Sigmoid colon (tissue), 7 donors: Measurements from ENCODE around the gene GMDS. TPM values are rescaled to one million over a fixed set of nuclear protein-coding genes. Genes with fewer than 3 reads are reported as not detected.

Experiments used
- DNase-seq: peaks from one replicate; pipeline ENCODE4 v3.0.0-alpha.2; 2019
- H3K27ac ChIP-seq, 4 donors: fragments of 200-600 bp; sonication (generic); one replicate each; pipeline ENCODE4 v1.5.1; 2016 to 2019; ENCODE audit warnings: mild to moderate bottlenecking in 1 of 4
- H3K27me3 ChIP-seq, 3 donors: fragments of 200-600 bp; sonication (generic); one replicate each; pipeline ENCODE4 v1.5.1; 2019; ENCODE audit warnings: mild to moderate bottlenecking in 1 of 3
- H3K36me3 ChIP-seq, 4 donors: fragments of 200-600 bp; sonication (generic); one replicate each; pipeline ENCODE4 v1.5.1; 2016 to 2019
- H3K4me1 ChIP-seq, 4 donors: fragments of 200-600 bp; sonication (generic); one replicate each; pipeline ENCODE4 v1.5.1; 2017 to 2019
- H3K4me3 ChIP-seq, 4 donors: fragments of 200-600 bp; sonication (generic); one replicate each; pipeline ENCODE4 v1.5.1; 2017 to 2019; ENCODE audit warnings: mild to moderate bottlenecking in 2 of 4, moderate library complexity in 1 of 4
- H3K9me3 ChIP-seq, 4 donors: fragments of 200-600 bp in 3 of 4; sonication (generic) in 3 of 4; one replicate each; pipeline versions ENCODE4 v1.5.1 to v1.6.1; 2013 to 2019
- CTCF ChIP-seq, 4 experiments: fragments of 450-650 bp in 3 of 4; fragments of 200-600 bp in 1 of 4; IDR thresholded peaks; one replicate each; pipeline ENCODE4 v1.5.1; 2016 to 2019; ENCODE audit warnings: antibody characterized with exemption in 4 of 4, mild to moderate bottlenecking in 3 of 4, moderate library complexity in 2 of 4
- EP300 ChIP-seq, 4 donors: sonication (generic); formaldehyde crosslinking; IDR thresholded peaks; one replicate each; pipeline ENCODE4 v1.6.1; 2017; ENCODE audit warnings: antibody characterized with exemption in 4 of 4
- POLR2A ChIP-seq, 2 donors: fragments of 450-650 bp; IDR thresholded peaks; one replicate each; pipeline ENCODE4 v1.6.1; 2016; ENCODE audit warnings: antibody characterized with exemption in 2 of 2, mild to moderate bottlenecking in 2 of 2, moderate library complexity in 2 of 2
- POLR2AphosphoS5 ChIP-seq, 4 donors: sonication (generic); formaldehyde crosslinking; IDR thresholded peaks; one replicate each; pipeline ENCODE4 v1.6.1; 2017; ENCODE audit warnings: antibody characterized with exemption in 4 of 4
- WGBS, 2 donors: extraction: QIAGEN DNeasy Blood & Tissue Kit; methylation state at CpG; one replicate each; pipeline ENCODE4 v1.1.7; 2013; 5-methylcytosine and 5-hydroxymethylcytosine counted together
- intact Hi-C: fragments of 100-400 bp; cut with DNase I; formaldehyde crosslinking; loops from one replicate; pipeline ENCODE4 v1.15.1; 2023
- polyA plus RNA-seq, 3 donors: library from polyadenylated mRNA; stranded (reverse); fragments of 200-250 nt; gene quantifications; one replicate each; pipeline ENCODE4 v1.2.3, GENCODE V29; 2013
- total RNA-seq, 4 donors: library from RNA; depleted of rRNA; stranded (reverse); fragments of >200 nt; gene quantifications; one replicate each; pipeline ENCODE4 v1.1.0, GENCODE V29; 2016
- donor health status: healthy with polysubstance abuse.
- donor health status: Bipolar disorder and iron deficiency.
- donor health status: healthy.

The GMDS gene
- total and polyA plus RNA-seq, 7 donors: 3.1 to 173 (median 9.4) TPM

DNA sequence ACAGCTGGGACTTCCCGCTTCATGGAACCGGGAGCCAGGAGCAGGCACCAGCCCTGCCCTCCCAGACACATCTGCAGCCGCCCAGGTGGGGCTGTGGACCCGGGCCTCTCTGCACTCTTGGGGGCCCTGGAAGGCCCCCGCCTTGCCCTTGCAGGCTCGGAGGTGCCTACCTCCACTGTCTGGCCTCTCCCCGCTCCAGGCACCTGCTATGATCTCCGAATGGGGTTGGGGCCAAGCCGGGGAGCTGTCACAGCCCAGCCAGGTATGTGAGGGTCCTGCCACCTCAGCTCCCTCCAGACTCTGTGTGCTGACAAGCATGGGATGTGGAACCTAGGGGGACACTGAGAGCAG lies 54.0 kb downstream of the GMDS start:
- TF ChIP-seq CTCF (IDR thresholded peaks at IDR 0.05) (no peak), POLR2A (IDR thresholded peaks at IDR 0.05) (no peak), POLR2AphosphoS5 (IDR thresholded peaks at IDR 0.05) (no peak), EP300 (IDR thresholded peaks at IDR 0.05) (no peak)
- Histone ChIP-seq H3K36me3 (no peaks in the 10 kb centered on the region), H3K27ac (no peak overlapping the region), H3K27me3 (no peaks in the 10 kb centered on the region), H3K4me3 (no peak overlapping the region), H3K9me3 (no peaks in the 10 kb centered on the region), H3K4me1 (no peaks in the 10 kb centered on the region)
- 96% methylated on average over 9 of the region's 9 CpGs for WGBS, 2 donors
- DNase-seq: no peak
- intact Hi-C loops: no loop called here

DNA sequence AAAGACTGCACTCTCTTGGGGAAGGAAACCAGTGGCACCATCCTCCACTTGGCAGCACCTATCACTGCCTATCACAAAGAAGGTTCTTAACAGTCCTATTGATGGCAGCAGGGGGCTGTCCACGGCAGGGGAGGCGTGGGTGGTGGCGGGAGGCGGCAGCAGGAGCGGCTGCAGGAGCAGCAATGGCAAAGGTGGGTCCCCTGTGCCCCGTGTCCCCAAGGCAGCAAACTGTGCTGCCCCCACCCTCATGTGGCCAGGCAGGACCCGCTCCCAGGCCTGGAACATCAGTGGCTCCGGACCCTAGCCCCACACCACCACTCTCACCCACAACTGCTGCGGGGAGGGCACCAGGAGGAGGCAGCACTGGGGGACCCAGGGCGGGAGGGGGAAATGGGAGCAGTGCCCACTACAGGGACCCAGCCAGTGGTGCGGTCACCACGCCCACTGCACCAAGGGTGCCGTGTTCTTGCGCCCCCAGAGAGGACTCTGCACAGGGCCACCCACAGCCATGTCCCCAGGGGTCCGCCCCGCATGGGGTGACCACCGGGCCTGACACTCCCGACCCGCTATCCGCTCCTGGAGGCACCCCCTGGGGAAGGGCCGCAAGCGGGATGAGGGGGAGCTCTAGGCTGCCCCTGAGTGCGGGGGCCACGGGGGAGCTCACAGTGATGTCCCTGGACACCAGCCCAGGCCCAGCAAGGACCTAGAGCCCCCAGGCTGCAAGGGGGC lies 54.6 kb downstream of the GMDS start:
- no peaks in the 10 kb centered on the region for H3K27me3 ChIP-seq
- H3K4me3 ChIP-seq: no peak overlapping the region
- DNase-seq: no peak
- H3K9me3 ChIP-seq: no peaks in the 10 kb centered on the region
- WGBS, 2 donors: 97 to 98% methylated on average over 24 of the region's 24 CpGs
- H3K36me3 ChIP-seq: no peaks in the 10 kb centered on the region
- no peaks in the 10 kb centered on the region for H3K4me1 ChIP-seq
- intact Hi-C loops: no loop called here
- no peak overlapping the region for H3K27ac ChIP-seq
- no peak for TF ChIP-seq EP300 (IDR thresholded peaks at IDR 0.05)
- TF ChIP-seq CTCF (IDR thresholded peaks at IDR 0.05): no peak
- TF ChIP-seq POLR2A (IDR thresholded peaks at IDR 0.05): no peak
- no peak for TF ChIP-seq POLR2AphosphoS5 (IDR thresholded peaks at IDR 0.05)

DNA sequence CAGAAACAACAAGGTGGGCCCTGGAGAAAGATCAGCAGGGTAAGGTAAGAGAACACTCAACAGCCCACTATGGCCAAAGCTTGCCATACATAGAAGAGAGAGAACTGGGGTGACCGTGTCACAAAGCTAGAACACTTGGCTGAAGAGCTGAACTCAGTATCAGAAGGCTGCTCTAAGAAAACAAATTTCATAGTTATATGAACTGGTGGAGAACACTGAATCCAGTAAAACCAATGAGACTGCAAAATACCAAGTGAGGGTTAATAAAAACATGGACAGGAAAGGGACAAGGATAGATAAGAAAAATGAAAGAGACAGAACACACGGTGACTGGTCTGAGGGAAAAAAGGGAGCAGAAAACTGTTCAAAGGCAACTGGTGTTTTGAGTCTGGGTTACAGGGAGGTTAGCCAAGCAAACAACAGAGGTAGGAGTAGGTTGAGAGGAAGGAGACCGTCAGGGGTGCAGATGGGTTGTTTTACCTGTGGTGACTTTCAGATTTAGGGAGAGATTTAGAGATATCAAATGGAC lies 56.5 kb downstream of the GMDS start:
- Histone ChIP-seq H3K27me3 (no peaks in the 10 kb centered on the region), H3K4me3 (no peak overlapping the region), H3K9me3 (no peaks in the 10 kb centered on the region), H3K27ac (no peak overlapping the region), H3K4me1 (no peaks in the 10 kb centered on the region), H3K36me3 (no peaks in the 10 kb centered on the region)
- no peak for DNase-seq
- intact Hi-C loops: no loop called here
- TF ChIP-seq POLR2AphosphoS5 (IDR thresholded peaks at IDR 0.05) (no peak), POLR2A (IDR thresholded peaks at IDR 0.05) (no peak), CTCF (IDR thresholded peaks at IDR 0.05) (no peak), EP300 (IDR thresholded peaks at IDR 0.05) (no peak)
- WGBS, 2 donors: 70 to 76% methylated on average over 3 of the region's 3 CpGs

- H3K9me3 ChIP-seq: no peaks in the 10 kb centered on the region
- no peak overlapping the region for H3K4me3 ChIP-seq
- no peak for TF ChIP-seq POLR2A (IDR thresholded peaks at IDR 0.05)
- no peak for TF ChIP-seq POLR2AphosphoS5 (IDR thresholded peaks at IDR 0.05)
- no peak for TF ChIP-seq CTCF (IDR thresholded peaks at IDR 0.05)
- no peak for TF ChIP-seq EP300 (IDR thresholded peaks at IDR 0.05)
- no peaks in the 10 kb centered on the region for H3K27me3 ChIP-seq
- no peaks in the 10 kb centered on the region for H3K4me1 ChIP-seq
- H3K36me3 ChIP-seq: no peaks in the 10 kb centered on the region
- no peak for DNase-seq
- intact Hi-C loops: no loop called here
- no peak overlapping the region for H3K27ac ChIP-seq
- 95% methylated on average over 5 of the region's 5 CpGs for WGBS, 2 donors
Observed at GRCh38 chr6:2188397-2188796, 57.0 kb downstream of the GMDS start.

- H3K27ac ChIP-seq: no peak overlapping the region
- no peaks in the 10 kb centered on the region for H3K9me3 ChIP-seq
- no peaks in the 10 kb centered on the region for H3K27me3 ChIP-seq
- intact Hi-C loops: no loop called here
- no peaks in the 10 kb centered on the region for H3K36me3 ChIP-seq
- WGBS, 2 donors: 76 to 79% methylated on average over 3 of the region's 3 CpGs
- H3K4me3 ChIP-seq: no peak overlapping the region
- DNase-seq: no peak
- TF ChIP-seq POLR2A (IDR thresholded peaks at IDR 0.05) (no peak), POLR2AphosphoS5 (IDR thresholded peaks at IDR 0.05) (no peak), EP300 (IDR thresholded peaks at IDR 0.05) (no peak), CTCF (IDR thresholded peaks at IDR 0.05) (no peak)
- H3K4me1 ChIP-seq: no peaks in the 10 kb centered on the region
Observed at GRCh38 chr6:2187826-2188225, 57.6 kb downstream of the GMDS start.
